Peyer's patch (tissue), 4 donors: ENCODE measurements around the gene DCST2. TPM values are rescaled to one million over a fixed set of nuclear protein-coding genes. Genes with fewer than 3 reads are reported as not detected.

Experiments used
- DNase-seq, 3 donors: peaks; one replicate each; pipeline ENCODE4 v3.0.0-alpha.2; 2017 to 2019
- H3K27ac ChIP-seq, 4 donors: fragments of 200-600 bp; sonication (generic); one replicate each; pipeline ENCODE4 v1.5.1; 2016 to 2019
- H3K27me3 ChIP-seq, 2 donors: fragments of 200-600 bp; sonication (generic); one replicate each; pipeline ENCODE4 v1.5.1; 2019
- H3K36me3 ChIP-seq, 3 donors: fragments of 200-600 bp; sonication (generic); one replicate each; pipeline ENCODE4 v1.5.1; 2016 to 2019
- H3K4me1 ChIP-seq, 4 donors: fragments of 200-600 bp; sonication (generic); one replicate each; pipeline ENCODE4 v1.5.1; 2016 to 2019
- H3K4me3 ChIP-seq, 4 donors: fragments of 200-600 bp; sonication (generic); 1 replicate in 3 of 4; 2 replicates in 1 of 4; pipeline ENCODE4 v1.5.1; 2016 to 2019; ENCODE audit warnings: mild to moderate bottlenecking in 1 of 4
- H3K9me3 ChIP-seq, 4 donors: fragments of 200-600 bp; sonication (generic); one replicate each; pipeline ENCODE4 v1.5.1; 2016 to 2019; ENCODE audit warnings: mild to moderate bottlenecking in 1 of 4
- CTCF ChIP-seq, 6 experiments: fragments of 450-650 bp in 4 of 6; fragments of 200-600 bp in 2 of 6; sonication (generic) in 1 of 6; IDR thresholded peaks; one replicate each; pipeline ENCODE4 v1.5.1; 2017 to 2019; ENCODE audit warnings: antibody characterized with exemption in 6 of 6, mild to moderate bottlenecking in 3 of 6, moderate library complexity in 1 of 6
- POLR2A ChIP-seq, 2 donors: fragments of 450-650 bp; IDR thresholded peaks; one replicate each; pipeline ENCODE4 v1.5.1; 2017; ENCODE audit warnings: antibody characterized with exemption in 2 of 2, mild to moderate bottlenecking in 2 of 2, moderate library complexity in 2 of 2
- total RNA-seq, 4 donors: library from RNA; depleted of rRNA; stranded (reverse); fragments of >200 nt; gene quantifications; one replicate each; pipeline ENCODE4 v1.1.0, GENCODE V29; 2016

DCST2 gene
- total RNA-seq, 4 donors from 2014 or later, result 1.7 to 12.5 (median 5.3) TPM

- Histone ChIP-seq H3K4me1 (peaks cover 6 to 81% (median 48%) of the 10 kb centered on the region in 4 donors), H3K4me3 (peak overlapping the region; percentile 26 to 63 (median 48)), H3K27me3 (no peaks in the 10 kb centered on the region), H3K36me3 (peaks cover 0 to 24% (median 0%) of the 10 kb centered on the region in 3 donors), H3K9me3 (no peaks in the 10 kb centered on the region), H3K27ac (peak overlapping the region; percentile 94 to 99 (median 96))
- DNase-seq, result peak; percentile 46 to 65 (median 54)
- TF ChIP-seq POLR2A (IDR thresholded peaks at IDR 0.05) (no peak), CTCF (IDR thresholded peaks at IDR 0.05) (no peak)
Measured at GRCh38 chr1:155010211-155010918, 23.2 kb downstream of the DCST2 start.

- DNase-seq, result no peak
- TF ChIP-seq CTCF (IDR thresholded peaks at IDR 0.05) (no peak), POLR2A (IDR thresholded peaks at IDR 0.05) (no peak)
- peak overlapping the region; percentile 94 to 99 (median 96) for H3K27ac ChIP-seq
- H3K4me1 ChIP-seq, result peaks cover 6 to 81% (median 54%) of the 10 kb centered on the region in 4 donors
- H3K4me3 ChIP-seq, result peak overlapping the region; percentile 26 to 63 (median 48)
- H3K27me3 ChIP-seq, result no peaks in the 10 kb centered on the region
- no peaks in the 10 kb centered on the region for H3K9me3 ChIP-seq
- peaks cover 0 to 18% (median 0%) of the 10 kb centered on the region in 3 donors for H3K36me3 ChIP-seq
Measured at GRCh38 chr1:155009742-155010141, 23.8 kb downstream of the DCST2 start.

GRCh38 chr1:155009221-155009711 is 24.3 kb downstream of the DCST2 start:
- peak in 1 of 3 donors; percentile 50 for DNase-seq
- peaks cover 0 to 13% (median 0%) of the 10 kb centered on the region in 3 donors for H3K36me3 ChIP-seq
- H3K9me3 ChIP-seq, result no peaks in the 10 kb centered on the region
- H3K4me1 ChIP-seq, result peaks cover 6 to 83% (median 56%) of the 10 kb centered on the region in 4 donors
- peak overlapping the region; percentile 94 to 99 (median 96) for H3K27ac ChIP-seq
- no peaks in the 10 kb centered on the region for H3K27me3 ChIP-seq
- no peak for TF ChIP-seq POLR2A (IDR thresholded peaks at IDR 0.05)
- no peak for TF ChIP-seq CTCF (IDR thresholded peaks at IDR 0.05)
- peak overlapping the region; percentile 26 to 63 (median 48) for H3K4me3 ChIP-seq

GRCh38 chr1:155008015-155008941 is 25.3 kb downstream of the DCST2 start:
- Histone ChIP-seq H3K27ac (peak overlapping the region; percentile 94 to 99 (median 96)), H3K4me1 (peaks cover 6 to 76% (median 57%) of the 10 kb centered on the region in 4 donors), H3K4me3 (peak overlapping the region; percentile 26 to 63 (median 48)), H3K36me3 (peaks cover 0 to 7% (median 0%) of the 10 kb centered on the region in 3 donors), H3K27me3 (no peaks in the 10 kb centered on the region), H3K9me3 (no peaks in the 10 kb centered on the region)
- DNase-seq, result peak in 2 of 3 donors; percentile 71 to 79
- TF ChIP-seq POLR2A (IDR thresholded peaks at IDR 0.05), result peak; percentile 50 to 69
- no peak for TF ChIP-seq CTCF (IDR thresholded peaks at IDR 0.05)

GRCh38 chr1:155007251-155007828 is 26.2 kb downstream of the DCST2 start:
- DNase-seq, result peak in 2 of 3 donors; percentile 89 to 92
- Histone ChIP-seq H3K4me3 (peak overlapping the region in 2 of 4 donors; percentile 55 to 63), H3K27me3 (no peaks in the 10 kb centered on the region), H3K27ac (peak overlapping the region; percentile 94 to 99 (median 96)), H3K4me1 (peaks cover 6 to 67% (median 54%) of the 10 kb centered on the region in 4 donors), H3K36me3 (peaks cover 0 to 7% (median 0%) of the 10 kb centered on the region in 3 donors), H3K9me3 (no peaks in the 10 kb centered on the region)
- TF ChIP-seq CTCF (IDR thresholded peaks at IDR 0.05), result peak in 3 of 6 experiments; percentile 44 to 47 (median 45)
- peak; percentile 83 to 92 for TF ChIP-seq POLR2A (IDR thresholded peaks at IDR 0.05)
